Mucosa of stomach (tissue), 1 donor: ENCODE data around the gene VGLL3.

Source experiments
- H3K27me3 ChIP-seq: one replicate; pipeline ENCODE4 v1.7.0; 2013; ENCODE audit warnings: mild to moderate bottlenecking, low read length; ENCODE audit not compliant: control insufficient read depth, insufficient read depth
- H3K36me3 ChIP-seq: one replicate; pipeline ENCODE4 v1.7.0; 2013; ENCODE audit warnings: low read length; ENCODE audit not compliant: control insufficient read depth, insufficient read depth
- H3K4me1 ChIP-seq: one replicate; pipeline ENCODE4 v1.7.0; 2013; ENCODE audit warnings: mild to moderate bottlenecking, low read length; ENCODE audit not compliant: control insufficient read depth, insufficient read depth
- H3K4me3 ChIP-seq: one replicate; pipeline ENCODE4 v1.7.0; 2013; ENCODE audit warnings: low read length
- H3K9ac ChIP-seq: one replicate; pipeline ENCODE4 v1.7.0; 2013; ENCODE audit warnings: mild to moderate bottlenecking, low read length, moderate library complexity
- H3K9me3 ChIP-seq: one replicate; pipeline ENCODE4 v1.7.0; 2013; ENCODE audit warnings: mild to moderate bottlenecking, low read length, moderate library complexity; ENCODE audit not compliant: control insufficient read depth
- donor health status: Pancreatic carcinoma.

Gene VGLL3

GRCh38 chr3:86937306-86937791 is 53.6 kb downstream of the VGLL3 start:
- no peak overlapping the region for H3K9ac ChIP-seq
- H3K4me1 ChIP-seq: no peaks in the 10 kb centered on the region
- H3K27me3 ChIP-seq: no peaks in the 10 kb centered on the region
- no peaks in the 10 kb centered on the region for H3K9me3 ChIP-seq
- H3K36me3 ChIP-seq: no peaks in the 10 kb centered on the region
- H3K4me3 ChIP-seq: no peak overlapping the region

DNA sequence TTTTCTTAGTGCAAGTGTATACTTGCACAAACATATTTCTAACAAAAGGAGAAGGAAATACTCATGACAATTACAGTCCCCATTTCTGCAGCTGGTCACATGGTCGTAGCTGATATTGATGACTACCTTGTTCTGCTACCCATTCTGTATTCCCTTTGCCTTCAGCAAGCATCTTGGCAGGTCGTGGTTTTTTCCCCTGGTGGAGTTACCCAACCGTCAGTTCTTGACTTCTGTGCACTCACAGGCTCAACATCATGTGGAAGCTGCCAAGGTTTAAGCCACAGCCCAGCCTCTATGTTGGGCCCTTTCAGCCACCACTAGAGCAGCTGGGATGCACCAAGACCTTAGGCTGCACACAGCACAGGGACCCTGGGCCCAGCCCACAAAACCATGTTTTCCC is 56.1 kb downstream of the VGLL3 start:
- no peaks in the 10 kb centered on the region for H3K9me3 ChIP-seq
- H3K4me3 ChIP-seq: no peak overlapping the region
- H3K36me3 ChIP-seq: no peaks in the 10 kb centered on the region
- H3K27me3 ChIP-seq: no peaks in the 10 kb centered on the region
- H3K4me1 ChIP-seq: no peaks in the 10 kb centered on the region
- H3K9ac ChIP-seq: no peak overlapping the region

DNA sequence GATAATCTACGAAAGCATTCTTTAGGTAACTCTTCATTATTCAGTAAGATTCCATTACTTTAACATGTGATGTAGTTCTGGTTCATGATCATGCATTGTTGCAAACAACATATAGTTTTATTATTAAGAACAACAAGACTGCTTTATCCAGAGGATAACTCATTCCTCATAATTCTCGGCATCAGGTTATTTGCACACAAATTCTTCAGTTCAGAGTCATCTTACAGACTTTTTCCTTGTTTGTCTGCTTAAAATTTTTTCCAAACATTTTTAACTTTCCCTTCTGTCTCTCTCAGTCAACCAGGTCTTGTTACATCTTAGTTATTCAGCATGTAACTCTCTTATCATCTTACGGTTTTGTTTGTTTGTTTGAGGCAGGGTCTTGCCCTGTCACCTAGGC is 60.1 kb downstream of the VGLL3 start:
- Histone ChIP-seq H3K4me1 (no peaks in the 10 kb centered on the region), H3K4me3 (no peak overlapping the region), H3K27me3 (no peaks in the 10 kb centered on the region), H3K36me3 (no peaks in the 10 kb centered on the region), H3K9ac (no peak overlapping the region), H3K9me3 (no peaks in the 10 kb centered on the region)

DNA sequence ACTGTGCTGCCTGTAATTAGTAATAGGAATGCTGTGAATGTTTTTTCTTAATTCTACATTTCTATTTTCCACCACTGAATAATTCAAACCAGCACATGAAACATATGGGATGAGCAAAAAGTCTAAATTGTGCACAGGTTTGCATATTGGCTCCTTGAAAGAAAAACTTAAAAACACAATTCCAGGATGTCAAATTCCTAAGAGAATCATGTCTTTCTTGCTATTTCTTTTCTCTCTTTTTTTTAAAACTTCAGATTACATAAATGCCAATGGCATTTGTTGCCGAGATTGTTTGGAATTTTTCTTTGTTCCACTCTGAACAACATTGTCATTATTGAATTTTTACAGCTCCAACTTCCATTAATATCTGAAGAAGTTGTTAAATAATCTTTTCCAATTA is 60.8 kb downstream of the VGLL3 start:
- H3K27me3 ChIP-seq: no peaks in the 10 kb centered on the region
- H3K36me3 ChIP-seq: no peaks in the 10 kb centered on the region
- H3K4me3 ChIP-seq: no peak overlapping the region
- H3K9ac ChIP-seq: no peak overlapping the region
- H3K4me1 ChIP-seq: no peaks in the 10 kb centered on the region
- no peaks in the 10 kb centered on the region for H3K9me3 ChIP-seq

DNA sequence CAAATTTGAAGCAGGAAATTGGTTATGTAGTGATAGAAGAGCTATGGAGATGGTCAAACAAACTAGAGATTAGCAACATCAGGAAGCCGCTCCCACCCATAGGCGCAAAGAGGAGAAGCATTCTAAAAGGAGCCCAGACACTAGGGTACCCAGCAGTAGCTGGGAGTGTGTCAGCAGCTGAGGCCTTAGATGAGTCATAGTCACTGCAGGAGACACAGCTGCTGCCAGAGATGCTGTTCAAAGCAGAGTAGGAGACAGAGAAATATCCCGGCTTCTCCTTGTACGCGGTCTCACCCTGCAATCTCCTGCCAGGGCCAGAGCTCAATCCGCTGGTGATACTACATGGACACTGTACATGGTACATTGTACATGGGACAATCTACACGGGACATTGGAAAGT is 61.9 kb downstream of the VGLL3 start:
- Histone ChIP-seq H3K36me3 (no peaks in the 10 kb centered on the region), H3K27me3 (no peaks in the 10 kb centered on the region), H3K4me3 (no peak overlapping the region)

GRCh38 chr3:86923071-86923491 is 67.9 kb downstream of the VGLL3 start:
- no peak overlapping the region for H3K4me3 ChIP-seq
- no peaks in the 10 kb centered on the region for H3K9me3 ChIP-seq
- H3K4me1 ChIP-seq: no peaks in the 10 kb centered on the region
- no peak overlapping the region for H3K9ac ChIP-seq
- no peaks in the 10 kb centered on the region for H3K36me3 ChIP-seq
- no peaks in the 10 kb centered on the region for H3K27me3 ChIP-seq

More for the DNA sequence above, 61.9 kb downstream of the VGLL3 start:
- H3K4me1 ChIP-seq: no peaks in the 10 kb centered on the region
- no peaks in the 10 kb centered on the region for H3K9me3 ChIP-seq
- no peak overlapping the region for H3K9ac ChIP-seq

- H3K9me3 ChIP-seq: no peaks in the 10 kb centered on the region
- H3K9ac ChIP-seq: no peak overlapping the region
- no peaks in the 10 kb centered on the region for H3K27me3 ChIP-seq
- H3K4me3 ChIP-seq: no peak overlapping the region
- no peaks in the 10 kb centered on the region for H3K36me3 ChIP-seq
- H3K4me1 ChIP-seq: no peaks in the 10 kb centered on the region
Measured at GRCh38 chr3:86921971-86922680, 68.8 kb downstream of the VGLL3 start.

DNA sequence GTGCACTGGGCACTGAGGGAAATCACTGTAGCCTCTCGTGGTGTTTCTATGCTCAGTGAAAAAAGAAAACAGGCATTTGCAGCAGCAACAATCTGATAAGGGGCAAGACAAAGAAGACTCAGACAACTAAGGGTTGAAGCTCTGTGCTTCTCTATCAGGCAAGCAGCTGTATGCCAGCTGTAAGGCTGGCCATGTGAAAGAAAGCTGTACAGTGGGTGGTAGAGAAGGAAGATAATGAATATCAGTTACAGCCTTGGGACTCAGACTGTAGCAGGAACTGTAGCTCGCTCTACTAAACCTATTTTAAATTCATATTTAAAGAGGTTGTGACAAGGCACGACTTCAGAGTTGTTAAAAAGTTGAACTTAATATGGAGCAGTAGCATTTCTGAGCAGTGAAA is 76.3 kb downstream of the VGLL3 start:
- H3K27me3 ChIP-seq: no peaks in the 10 kb centered on the region
- H3K4me3 ChIP-seq: no peak overlapping the region
- no peaks in the 10 kb centered on the region for H3K4me1 ChIP-seq
- no peaks in the 10 kb centered on the region for H3K36me3 ChIP-seq
- H3K9me3 ChIP-seq: no peaks in the 10 kb centered on the region
- H3K9ac ChIP-seq: no peak overlapping the region

DNA sequence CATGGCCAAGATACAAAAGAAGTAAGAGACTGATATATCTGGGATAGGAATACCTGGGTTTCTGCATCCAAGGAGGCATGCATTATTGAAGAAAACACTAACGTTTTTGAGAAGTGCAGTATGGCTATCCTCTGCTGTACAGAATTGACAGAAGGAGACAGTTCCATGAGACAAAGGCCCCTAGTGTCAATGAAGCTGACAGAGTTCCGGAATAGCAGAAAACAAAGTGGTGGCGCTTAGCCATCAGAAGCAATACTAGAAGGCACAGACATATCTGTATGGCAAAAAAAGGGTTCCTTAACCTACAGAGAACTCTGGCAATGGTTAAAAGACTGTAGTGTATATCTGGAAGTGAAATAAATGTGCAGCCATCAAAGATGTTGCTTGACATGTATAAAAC is 77.8 kb downstream of the VGLL3 start:
- Histone ChIP-seq H3K9me3 (no peaks in the 10 kb centered on the region), H3K9ac (no peak overlapping the region), H3K4me1 (no peaks in the 10 kb centered on the region), H3K4me3 (no peak overlapping the region), H3K36me3 (no peaks in the 10 kb centered on the region), H3K27me3 (no peaks in the 10 kb centered on the region)

- Histone ChIP-seq H3K9me3 (no peaks in the 10 kb centered on the region), H3K4me3 (no peak overlapping the region), H3K36me3 (no peaks in the 10 kb centered on the region), H3K27me3 (no peaks in the 10 kb centered on the region), H3K9ac (no peak overlapping the region), H3K4me1 (no peaks in the 10 kb centered on the region)
Measured at GRCh38 chr3:86895202-86895601, 95.7 kb downstream of the VGLL3 start.

DNA sequence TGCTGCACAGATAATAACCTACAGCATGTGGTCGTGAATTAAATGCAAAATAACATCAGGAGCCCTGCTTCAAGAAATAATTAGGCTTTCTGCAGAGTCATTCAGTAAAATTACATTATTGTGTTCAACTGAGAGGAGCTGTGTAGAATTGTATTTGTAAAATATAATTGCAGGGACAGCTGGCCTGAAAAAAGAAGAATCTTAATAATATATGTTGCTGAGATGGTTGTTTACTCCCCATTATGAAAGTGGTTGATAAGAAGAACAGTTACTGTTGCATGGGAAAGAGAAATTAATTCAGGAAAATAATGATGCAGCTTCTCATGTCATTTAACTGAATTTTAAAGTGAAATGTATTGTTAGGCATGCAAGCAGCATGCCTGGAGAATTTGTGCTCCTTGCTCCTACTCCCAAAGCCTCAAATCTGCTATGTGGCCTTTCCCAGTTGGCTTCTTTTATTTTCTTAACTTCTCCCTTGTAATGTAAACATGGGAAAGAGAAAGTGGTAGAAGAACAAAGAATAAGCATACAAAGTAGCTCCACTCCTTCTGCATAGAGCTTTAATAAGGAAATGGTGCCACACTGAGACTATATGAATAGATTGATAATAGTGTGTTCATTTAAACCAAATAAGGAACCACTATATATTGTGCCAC is 100.1 kb downstream of the VGLL3 start:
- no peaks in the 10 kb centered on the region for H3K36me3 ChIP-seq
- H3K9ac ChIP-seq: no peak overlapping the region
- H3K27me3 ChIP-seq: no peaks in the 10 kb centered on the region
- H3K4me3 ChIP-seq: no peak overlapping the region
- no peaks in the 10 kb centered on the region for H3K4me1 ChIP-seq
- no peaks in the 10 kb centered on the region for H3K9me3 ChIP-seq
